WTC11 (cell line): ENCODE measurements around the gene CD79B. TPM values are rescaled to one million over a fixed set of nuclear protein-coding genes. Genes with fewer than 3 reads are reported as not detected.

Source experiments
- ATAC-seq: fragments of 200-7000 bp; cut with Tn5 transposase; 2 replicates; pipeline ENCODE4 v1.10.0; 2021; ENCODE audit warnings: mild to moderate bottlenecking, moderate library complexity
- Bru-seq: library from RNA; stranded (reverse); fragments of 400-500 nt; gene quantifications from one replicate; lab custom pipeline; 2021; lab: Mats Ljungman, UMichigan
- CTCF ChIA-PET: fragments of 300-600 bp; sonication (Branson Sonifier 250); formaldehyde crosslinking; loops from one replicate; lab custom pipeline; 2021; ENCODE audit warnings: antibody characterized with exemption; lab: Charles Lee
- POLR2A ChIA-PET: fragments of 350-600 bp; sonication (Branson Sonifier 250); formaldehyde crosslinking; loops from one replicate; lab custom pipeline; 2021; ENCODE audit warnings: antibody characterized with exemption; lab: Charles Lee
- DNase-seq: peaks from one replicate; pipeline ENCODE4 v3.0.0; 2021; ENCODE audit warnings: low spot score
- H3K27ac Mint-ChIP-seq: 2 replicates; pipeline ENCODE4 v1.8.0; 2021; ENCODE audit warnings: mixed read lengths
- H3K27me3 Mint-ChIP-seq: 2 replicates; pipeline ENCODE4 v1.8.0; 2021; ENCODE audit warnings: low read depth, mild to moderate bottlenecking, moderate library complexity, mixed read lengths
- H3K36me3 Mint-ChIP-seq: 2 replicates; pipeline ENCODE4 v1.8.0; 2021; ENCODE audit warnings: mixed read lengths
- H3K4me1 Mint-ChIP-seq: 2 replicates; pipeline ENCODE4 v1.8.0; 2022; ENCODE audit warnings: mixed read lengths
- H3K4me3 Mint-ChIP-seq: 2 replicates; pipeline ENCODE4 v1.8.0; 2021; ENCODE audit warnings: mild to moderate bottlenecking, moderate library complexity, mixed read lengths
- H3K9me3 Mint-ChIP-seq: 2 replicates; pipeline ENCODE4 v1.8.0; 2021; ENCODE audit warnings: mixed read lengths
- ELF4 ChIP-seq: sonication (generic); formaldehyde crosslinking; IDR thresholded peaks from 2 replicates; pipeline ENCODE4 v1.8.1; 2022; ENCODE audit warnings: low read depth, mild to moderate bottlenecking, moderate library complexity, missing genetic modification reagents
- HMGA2 ChIP-seq: fragments of 250-450 bp; sonication (Bioruptor Pico); IDR thresholded peaks from 2 replicates; pipeline ENCODE4 v1.4.0; 2021; ENCODE audit warnings: mild to moderate bottlenecking, moderate library complexity
- MXD4 ChIP-seq: fragments of 250-450 bp; sonication (Bioruptor Pico); IDR thresholded peaks from 2 replicates; pipeline ENCODE4 v1.8.0; 2021; ENCODE audit warnings: mild to moderate bottlenecking, moderate library complexity, borderline replicate concordance
- NFE2L1 ChIP-seq: sonication (generic); formaldehyde crosslinking; IDR thresholded peaks from 2 replicates; pipeline ENCODE4 v1.8.1; 2023; ENCODE audit warnings: missing genetic modification reagents
- NFYB ChIP-seq: sonication (generic); formaldehyde crosslinking; conservative IDR thresholded peaks from 2 replicates; pipeline ENCODE4 v1.8.0; 2022; ENCODE audit warnings: low read depth, missing genetic modification reagents
- NR2C2 ChIP-seq: sonication (generic); formaldehyde crosslinking; IDR thresholded peaks from 2 replicates; pipeline ENCODE4 v1.8.0; 2022; ENCODE audit warnings: mild to moderate bottlenecking, missing genetic modification reagents
- PRRX2 ChIP-seq: fragments of 250-450 bp; sonication (Bioruptor Pico); IDR thresholded peaks from 2 replicates; pipeline ENCODE4 v1.8.0; 2021; ENCODE audit warnings: mild to moderate bottlenecking
- RELA ChIP-seq: sonication (generic); formaldehyde crosslinking; IDR thresholded peaks from 2 replicates; pipeline ENCODE4 v1.8.1; 2022; ENCODE audit warnings: missing genetic modification reagents, mild to moderate bottlenecking, borderline replicate concordance
- ZNF317 ChIP-seq: sonication (generic); formaldehyde crosslinking; IDR thresholded peaks from 2 replicates; pipeline ENCODE4 v1.8.1; 2023; ENCODE audit warnings: low read depth, mild to moderate bottlenecking, moderate library complexity, missing genetic modification reagents, borderline replicate concordance
- long read RNA-seq, 3 experiments: library from RNA in 1 of 3; library from capped mRNA in 1 of 3; library from polyadenylated mRNA in 1 of 3; unstranded in 2 of 3; stranded (forward) in 1 of 3; transcript quantifications; one replicate each; pipeline ENCODE4 v2.0.0, GENCODE V29; 2021
- total RNA-seq: library from RNA; stranded (reverse); gene quantifications from 3 replicates; pipeline ENCODE4 v1.2.3, GENCODE V29; 2021
- TF ChIP-seq, protein P1 (sequence below): sonication (generic); formaldehyde crosslinking; IDR thresholded peaks from 2 replicates; pipeline ENCODE4 v1.8.1; 2022; ENCODE audit warnings: mild to moderate bottlenecking, moderate library complexity, missing genetic modification reagents
- TF ChIP-seq, protein P2 (sequence below): sonication (generic); formaldehyde crosslinking; IDR thresholded peaks from 2 replicates; pipeline ENCODE4 v1.8.1; 2023; ENCODE audit warnings: mild to moderate bottlenecking, missing genetic modification reagents, moderate library complexity
- TF ChIP-seq, protein P3 (sequence below): fragments of 250-450 bp; sonication (Bioruptor Pico); IDR thresholded peaks from 2 replicates; pipeline ENCODE4 v1.9.0; 2021; ENCODE audit warnings: mild to moderate bottlenecking
- TF ChIP-seq, protein P4 (sequence below): fragments of 250-450 bp; sonication (Bioruptor Pico); IDR thresholded peaks from 2 replicates; pipeline ENCODE4 v1.9.0; 2021; ENCODE audit warnings: mild to moderate bottlenecking, borderline replicate concordance
- TF ChIP-seq, protein P5 (sequence below): fragments of 250-450 bp; sonication (Bioruptor Pico); IDR thresholded peaks from 2 replicates; pipeline ENCODE4 v1.9.0; 2021; ENCODE audit warnings: mild to moderate bottlenecking

Gene CD79B
- total RNA-seq (3.0 to 3.5 TPM (median 3.2 TPM) in 3 replicates), Bru-seq, nascent RNA (percentile 20 among the genes with signal in this experiment)
- long read RNA-seq, experiment 1, partial matches to known transcripts: 1 of 5 reads
- long read RNA-seq, experiment 1, other reads (novel, unspliced or antisense): 1 of 5 reads
- long read RNA-seq, experiment 2, partial matches to known transcripts: 1 of 6 reads
- long read RNA-seq, experiment 2, other reads (novel, unspliced or antisense): 2 of 6 reads
- long read RNA-seq, experiment 3, partial matches to known transcripts: 3 of 3 reads
- long read RNA-seq, experiment 3, other reads (novel, unspliced or antisense): 0 of 3 reads

DNA sequence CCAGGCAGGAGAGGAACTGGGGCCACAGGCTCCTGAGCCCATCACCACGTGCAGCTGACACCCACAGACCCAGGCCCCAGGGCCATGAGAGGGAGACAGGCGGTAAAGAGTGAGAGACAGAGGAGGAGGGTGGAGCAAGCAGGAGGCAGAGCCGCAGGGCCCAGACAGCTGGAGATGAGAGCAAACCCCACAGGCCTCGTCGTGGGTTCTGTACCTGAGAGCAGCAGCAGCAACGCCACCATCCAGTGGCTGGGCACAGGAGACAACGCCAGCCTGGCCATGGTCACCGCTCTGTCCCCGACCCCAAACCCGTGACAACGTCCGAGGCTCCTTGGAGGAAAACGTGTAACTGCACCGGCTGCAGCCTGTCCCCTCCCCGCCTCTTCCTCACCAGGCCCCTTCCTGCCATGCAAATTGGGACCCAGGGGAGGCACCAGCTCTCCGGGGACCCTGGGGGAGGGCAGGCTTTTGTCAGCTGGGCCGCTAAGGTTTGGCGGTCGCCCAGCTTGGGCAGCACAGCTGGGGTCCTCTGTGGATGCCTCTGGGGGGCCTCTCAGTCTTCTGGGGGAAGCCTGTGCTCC is at the start of gene CD79B:
Gene CD79B, minus strand, starts transcription at position 351 of the 581 bp plus-strand sequence. Its CDS starts 70 bp downstream, at position 281.
- CTCF ChIA-PET: interaction anchor here (1.0 to 6.3 kb wide), 8 partner anchors 9 to 202 kb away, joined by 3 to 87 read pairs (median 10); partner anchors contain the start of genes CSHL1 and GH1
- H3K4me3 Mint-ChIP-seq: no peak within 1 kb of the TSS
- TF ChIP-seq RELA (CRISPR knock-in tag): no peak
- TF ChIP-seq ZNF317 (CRISPR knock-in tag): no peak
- TF ChIP-seq ELF4: no peak
- TF ChIP-seq, protein P1, sequence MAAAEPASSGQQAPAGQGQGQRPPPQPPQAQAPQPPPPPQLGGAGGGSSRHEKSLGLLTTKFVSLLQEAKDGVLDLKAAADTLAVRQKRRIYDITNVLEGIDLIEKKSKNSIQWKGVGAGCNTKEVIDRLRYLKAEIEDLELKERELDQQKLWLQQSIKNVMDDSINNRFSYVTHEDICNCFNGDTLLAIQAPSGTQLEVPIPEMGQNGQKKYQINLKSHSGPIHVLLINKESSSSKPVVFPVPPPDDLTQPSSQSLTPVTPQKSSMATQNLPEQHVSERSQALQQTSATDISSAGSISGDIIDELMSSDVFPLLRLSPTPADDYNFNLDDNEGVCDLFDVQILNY: no peak
- no peak within 1 kb of the TSS for H3K27ac Mint-ChIP-seq
- no peaks in the 10 kb centered on the region for H3K36me3 Mint-ChIP-seq
- ATAC-seq: no peak
- H3K9me3 Mint-ChIP-seq: no peaks in the 10 kb centered on the region
- H3K27me3 Mint-ChIP-seq: no peaks in the 10 kb centered on the region; the same call in 1 of the 2 replicates
- POLR2A ChIA-PET: interaction anchor here (0.8 kb wide), 1 partner anchor 15 kb away, joined by 3 read pairs; no protein-coding TSS in a partner anchor
- DNase-seq: no peak
- H3K4me1 Mint-ChIP-seq: peaks cover 18% of the 10 kb centered on the region

GRCh38 chr17:63978272-63979200 is 46.4 kb upstream of the CD79B start:
- ATAC-seq (no peak), DNase-seq (no peak)
- no peak overlapping the region for H3K4me3 Mint-ChIP-seq
- H3K9me3 Mint-ChIP-seq: peaks cover 16% of the 10 kb centered on the region
- H3K4me1 Mint-ChIP-seq: 0 out of 2 replicates have a peak, but pooled peaks cover 5% of the 10 kb centered on the region
- ChIA-PET POLR2A (no interaction called here), CTCF (interaction anchor here (1.0 to 5.0 kb wide), 8 partner anchors 9 to 88 kb away, joined by 3 to 20 read pairs (median 5); partner anchors contain the start of gene GH1)
- H3K27ac Mint-ChIP-seq: no peak overlapping the region
- peaks cover 10% of the 10 kb centered on the region for H3K36me3 Mint-ChIP-seq
- H3K27me3 Mint-ChIP-seq: peaks cover 4% of the 10 kb centered on the region
- TF ChIP-seq, protein P2, sequence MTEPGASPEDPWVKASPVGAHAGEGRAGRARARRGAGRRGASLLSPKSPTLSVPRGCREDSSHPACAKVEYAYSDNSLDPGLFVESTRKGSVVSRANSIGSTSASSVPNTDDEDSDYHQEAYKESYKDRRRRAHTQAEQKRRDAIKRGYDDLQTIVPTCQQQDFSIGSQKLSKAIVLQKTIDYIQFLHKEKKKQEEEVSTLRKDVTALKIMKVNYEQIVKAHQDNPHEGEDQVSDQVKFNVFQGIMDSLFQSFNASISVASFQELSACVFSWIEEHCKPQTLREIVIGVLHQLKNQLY (CRISPR knock-in tag): no peak
- no peak for TF ChIP-seq PRRX2 (CRISPR knock-in tag)
- TF ChIP-seq NR2C2 (CRISPR knock-in tag): no peak
- no peak for TF ChIP-seq NFYB (CRISPR knock-in tag)
- no peak for TF ChIP-seq ELF4
- TF ChIP-seq, protein P3, sequence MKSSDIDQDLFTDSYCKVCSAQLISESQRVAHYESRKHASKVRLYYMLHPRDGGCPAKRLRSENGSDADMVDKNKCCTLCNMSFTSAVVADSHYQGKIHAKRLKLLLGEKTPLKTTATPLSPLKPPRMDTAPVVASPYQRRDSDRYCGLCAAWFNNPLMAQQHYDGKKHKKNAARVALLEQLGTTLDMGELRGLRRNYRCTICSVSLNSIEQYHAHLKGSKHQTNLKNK (CRISPR knock-in tag): no peak
- no peak for TF ChIP-seq NFE2L1 (CRISPR knock-in tag)
- TF ChIP-seq, protein P4, sequence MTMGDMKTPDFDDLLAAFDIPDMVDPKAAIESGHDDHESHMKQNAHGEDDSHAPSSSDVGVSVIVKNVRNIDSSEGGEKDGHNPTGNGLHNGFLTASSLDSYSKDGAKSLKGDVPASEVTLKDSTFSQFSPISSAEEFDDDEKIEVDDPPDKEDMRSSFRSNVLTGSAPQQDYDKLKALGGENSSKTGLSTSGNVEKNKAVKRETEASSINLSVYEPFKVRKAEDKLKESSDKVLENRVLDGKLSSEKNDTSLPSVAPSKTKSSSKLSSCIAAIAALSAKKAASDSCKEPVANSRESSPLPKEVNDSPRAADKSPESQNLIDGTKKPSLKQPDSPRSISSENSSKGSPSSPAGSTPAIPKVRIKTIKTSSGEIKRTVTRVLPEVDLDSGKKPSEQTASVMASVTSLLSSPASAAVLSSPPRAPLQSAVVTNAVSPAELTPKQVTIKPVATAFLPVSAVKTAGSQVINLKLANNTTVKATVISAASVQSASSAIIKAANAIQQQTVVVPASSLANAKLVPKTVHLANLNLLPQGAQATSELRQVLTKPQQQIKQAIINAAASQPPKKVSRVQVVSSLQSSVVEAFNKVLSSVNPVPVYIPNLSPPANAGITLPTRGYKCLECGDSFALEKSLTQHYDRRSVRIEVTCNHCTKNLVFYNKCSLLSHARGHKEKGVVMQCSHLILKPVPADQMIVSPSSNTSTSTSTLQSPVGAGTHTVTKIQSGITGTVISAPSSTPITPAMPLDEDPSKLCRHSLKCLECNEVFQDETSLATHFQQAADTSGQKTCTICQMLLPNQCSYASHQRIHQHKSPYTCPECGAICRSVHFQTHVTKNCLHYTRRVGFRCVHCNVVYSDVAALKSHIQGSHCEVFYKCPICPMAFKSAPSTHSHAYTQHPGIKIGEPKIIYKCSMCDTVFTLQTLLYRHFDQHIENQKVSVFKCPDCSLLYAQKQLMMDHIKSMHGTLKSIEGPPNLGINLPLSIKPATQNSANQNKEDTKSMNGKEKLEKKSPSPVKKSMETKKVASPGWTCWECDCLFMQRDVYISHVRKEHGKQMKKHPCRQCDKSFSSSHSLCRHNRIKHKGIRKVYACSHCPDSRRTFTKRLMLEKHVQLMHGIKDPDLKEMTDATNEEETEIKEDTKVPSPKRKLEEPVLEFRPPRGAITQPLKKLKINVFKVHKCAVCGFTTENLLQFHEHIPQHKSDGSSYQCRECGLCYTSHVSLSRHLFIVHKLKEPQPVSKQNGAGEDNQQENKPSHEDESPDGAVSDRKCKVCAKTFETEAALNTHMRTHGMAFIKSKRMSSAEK (CRISPR knock-in tag): no peak
- TF ChIP-seq, protein P5, sequence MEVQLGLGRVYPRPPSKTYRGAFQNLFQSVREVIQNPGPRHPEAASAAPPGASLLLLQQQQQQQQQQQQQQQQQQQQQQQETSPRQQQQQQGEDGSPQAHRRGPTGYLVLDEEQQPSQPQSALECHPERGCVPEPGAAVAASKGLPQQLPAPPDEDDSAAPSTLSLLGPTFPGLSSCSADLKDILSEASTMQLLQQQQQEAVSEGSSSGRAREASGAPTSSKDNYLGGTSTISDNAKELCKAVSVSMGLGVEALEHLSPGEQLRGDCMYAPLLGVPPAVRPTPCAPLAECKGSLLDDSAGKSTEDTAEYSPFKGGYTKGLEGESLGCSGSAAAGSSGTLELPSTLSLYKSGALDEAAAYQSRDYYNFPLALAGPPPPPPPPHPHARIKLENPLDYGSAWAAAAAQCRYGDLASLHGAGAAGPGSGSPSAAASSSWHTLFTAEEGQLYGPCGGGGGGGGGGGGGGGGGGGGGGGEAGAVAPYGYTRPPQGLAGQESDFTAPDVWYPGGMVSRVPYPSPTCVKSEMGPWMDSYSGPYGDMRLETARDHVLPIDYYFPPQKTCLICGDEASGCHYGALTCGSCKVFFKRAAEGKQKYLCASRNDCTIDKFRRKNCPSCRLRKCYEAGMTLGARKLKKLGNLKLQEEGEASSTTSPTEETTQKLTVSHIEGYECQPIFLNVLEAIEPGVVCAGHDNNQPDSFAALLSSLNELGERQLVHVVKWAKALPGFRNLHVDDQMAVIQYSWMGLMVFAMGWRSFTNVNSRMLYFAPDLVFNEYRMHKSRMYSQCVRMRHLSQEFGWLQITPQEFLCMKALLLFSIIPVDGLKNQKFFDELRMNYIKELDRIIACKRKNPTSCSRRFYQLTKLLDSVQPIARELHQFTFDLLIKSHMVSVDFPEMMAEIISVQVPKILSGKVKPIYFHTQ: no peak
- TF ChIP-seq HMGA2 (CRISPR knock-in tag): no peak
- no peak for TF ChIP-seq MXD4
